ENCODE results near the gene ITGA7.

Gene ITGA7

DNA sequence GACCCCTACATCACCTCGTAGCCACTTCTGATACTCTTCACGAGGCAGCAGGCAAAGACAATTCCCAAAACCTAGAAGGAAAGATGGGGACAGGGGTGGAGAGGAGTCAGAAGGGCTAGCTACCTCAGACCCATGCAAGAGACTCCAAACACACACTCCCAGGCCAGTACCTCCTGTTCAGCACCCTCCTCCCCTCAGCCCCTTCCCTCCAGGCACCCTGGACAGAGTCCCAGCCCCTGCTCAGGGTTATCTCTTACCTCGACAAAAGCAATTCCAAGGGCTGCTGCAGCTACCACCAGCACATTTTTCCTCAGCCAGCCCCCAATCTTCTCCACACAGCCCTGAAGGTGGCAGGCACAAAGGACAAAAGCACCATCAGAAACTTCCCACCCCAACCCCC lies 17.9 kb upstream of the ITGA7 start:
- no peak for DNase-seq
- Mint-ChIP-seq H3K9me3 (no peaks in the 10 kb centered on the region), H3K36me3 (ENCODE audit: low read depth) (peaks cover 33% of the 10 kb centered on the region), H3K27ac (no peak overlapping the region), H3K4me1 (peaks cover 56% of the 10 kb centered on the region), H3K4me3 (no peak overlapping the region), H3K27me3 (ENCODE audit: low read depth, poor library complexity) (peaks cover 2% of the 10 kb centered on the region)
- TF ChIP-seq, protein P1, sequence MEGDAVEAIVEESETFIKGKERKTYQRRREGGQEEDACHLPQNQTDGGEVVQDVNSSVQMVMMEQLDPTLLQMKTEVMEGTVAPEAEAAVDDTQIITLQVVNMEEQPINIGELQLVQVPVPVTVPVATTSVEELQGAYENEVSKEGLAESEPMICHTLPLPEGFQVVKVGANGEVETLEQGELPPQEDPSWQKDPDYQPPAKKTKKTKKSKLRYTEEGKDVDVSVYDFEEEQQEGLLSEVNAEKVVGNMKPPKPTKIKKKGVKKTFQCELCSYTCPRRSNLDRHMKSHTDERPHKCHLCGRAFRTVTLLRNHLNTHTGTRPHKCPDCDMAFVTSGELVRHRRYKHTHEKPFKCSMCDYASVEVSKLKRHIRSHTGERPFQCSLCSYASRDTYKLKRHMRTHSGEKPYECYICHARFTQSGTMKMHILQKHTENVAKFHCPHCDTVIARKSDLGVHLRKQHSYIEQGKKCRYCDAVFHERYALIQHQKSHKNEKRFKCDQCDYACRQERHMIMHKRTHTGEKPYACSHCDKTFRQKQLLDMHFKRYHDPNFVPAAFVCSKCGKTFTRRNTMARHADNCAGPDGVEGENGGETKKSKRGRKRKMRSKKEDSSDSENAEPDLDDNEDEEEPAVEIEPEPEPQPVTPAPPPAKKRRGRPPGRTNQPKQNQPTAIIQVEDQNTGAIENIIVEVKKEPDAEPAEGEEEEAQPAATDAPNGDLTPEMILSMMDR (IDR thresholded peaks at IDR 0.05), result no peak

DNA sequence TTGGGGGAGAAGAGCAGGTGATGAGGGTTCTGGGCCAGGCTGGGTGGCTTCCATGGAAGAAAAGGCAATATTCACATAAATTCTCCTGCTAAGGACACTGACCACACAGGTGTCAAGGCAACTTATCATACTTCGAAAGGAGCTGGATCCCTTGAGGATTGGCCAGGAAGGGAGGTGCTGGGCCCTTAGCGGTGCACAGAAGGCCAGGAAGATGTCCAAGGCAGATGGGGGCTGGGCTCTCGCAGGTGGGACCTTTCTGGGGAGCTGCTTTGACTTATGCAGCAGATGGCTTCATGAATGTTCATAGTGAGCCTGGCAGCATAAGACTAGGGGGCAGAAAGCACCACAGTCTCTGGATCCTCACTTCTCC lies 17.2 kb upstream of the ITGA7 start:
- H3K27me3 Mint-ChIP-seq (ENCODE audit: low read depth, poor library complexity), result peaks cover 2% of the 10 kb centered on the region
- peak overlapping the region; percentile 16 for H3K4me3 Mint-ChIP-seq
- no peaks in the 10 kb centered on the region for H3K9me3 Mint-ChIP-seq
- peak overlapping the region; percentile 29 for H3K27ac Mint-ChIP-seq
- peaks cover 33% of the 10 kb centered on the region for H3K36me3 Mint-ChIP-seq (ENCODE audit: low read depth)
- no peak for DNase-seq
- TF ChIP-seq, protein P1 (IDR thresholded peaks at IDR 0.05), result no peak
- peaks cover 51% of the 10 kb centered on the region for H3K4me1 Mint-ChIP-seq

DNA sequence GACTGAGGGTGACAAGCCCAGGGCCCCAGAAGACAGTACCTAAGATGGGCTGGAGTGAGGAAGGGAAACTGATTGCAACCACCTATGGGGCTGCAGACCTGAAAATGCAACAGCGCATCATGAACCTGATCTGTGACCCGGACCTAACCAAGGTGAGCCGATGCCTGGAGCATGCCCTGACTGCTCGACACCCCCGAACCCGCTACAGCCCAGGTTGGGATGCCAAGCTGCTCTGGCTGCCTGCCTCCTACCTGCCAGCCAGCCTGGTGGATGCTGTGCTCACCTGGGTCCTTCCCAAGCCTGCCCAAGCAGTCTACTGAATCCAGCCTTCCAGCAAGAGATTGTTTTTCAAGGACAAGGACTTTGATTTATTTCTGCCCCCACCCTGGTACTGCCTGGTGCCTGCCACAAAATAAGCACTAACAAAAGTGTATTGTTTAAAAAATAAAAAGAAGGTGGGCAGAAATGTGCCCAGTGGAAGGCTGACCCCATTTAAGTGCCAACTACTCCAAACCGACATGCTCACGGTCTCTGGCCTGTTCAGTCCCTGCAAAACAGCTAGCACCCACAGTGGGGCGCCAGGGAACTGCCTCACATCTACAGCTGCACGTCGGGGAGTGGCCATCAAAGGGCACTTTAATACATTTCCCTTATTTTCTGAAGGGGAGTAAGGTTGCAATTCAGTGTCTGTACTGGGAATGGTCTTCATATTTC lies 16.7 kb upstream of the ITGA7 start:
- H3K9me3 Mint-ChIP-seq, result no peaks in the 10 kb centered on the region
- TF ChIP-seq, protein P1 (IDR thresholded peaks at IDR 0.05), result peak; percentile 51
- peak overlapping the region; percentile 16 for H3K4me3 Mint-ChIP-seq
- H3K27me3 Mint-ChIP-seq (ENCODE audit: low read depth, poor library complexity), result peaks cover under 1% of the 10 kb centered on the region
- peak overlapping the region; percentile 29 for H3K27ac Mint-ChIP-seq
- peaks cover 33% of the 10 kb centered on the region for H3K36me3 Mint-ChIP-seq (ENCODE audit: low read depth)
- DNase-seq, result peak; percentile 54
- H3K4me1 Mint-ChIP-seq, result peaks cover 51% of the 10 kb centered on the region

DNA sequence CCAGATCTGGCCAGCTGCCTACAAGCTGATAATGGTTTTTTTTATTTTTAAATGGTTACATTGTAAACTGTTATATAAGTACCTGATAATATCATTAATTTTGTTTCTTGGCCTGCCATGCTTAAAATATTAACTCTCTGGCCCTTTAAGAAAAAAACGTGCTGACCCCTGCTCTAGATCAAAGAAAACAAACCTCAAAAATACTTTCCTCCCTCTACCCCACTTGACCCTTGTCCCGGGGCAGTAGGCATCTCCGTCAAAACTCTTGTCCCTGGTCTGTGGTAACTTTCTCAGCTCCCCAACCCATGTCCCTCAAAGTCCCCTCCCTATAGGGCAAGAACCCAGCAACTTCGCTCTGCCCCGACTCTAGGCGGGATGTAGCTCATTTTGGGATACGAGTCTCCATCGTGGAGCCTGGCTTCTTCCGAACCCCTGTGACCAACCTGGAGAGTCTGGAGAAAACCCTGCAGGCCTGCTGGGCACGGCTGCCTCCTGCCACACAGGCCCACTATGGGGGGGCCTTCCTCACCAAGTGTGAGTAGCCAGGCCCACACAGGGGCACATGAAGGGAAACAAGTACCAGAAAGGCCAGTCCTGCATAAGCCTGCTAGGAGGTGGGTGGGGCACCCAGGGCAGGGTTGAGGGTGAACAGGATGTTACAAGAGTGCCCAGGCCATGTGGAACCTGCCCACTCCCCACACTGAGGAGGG lies 16.0 kb upstream of the ITGA7 start:
- Mint-ChIP-seq H3K9me3 (no peaks in the 10 kb centered on the region), H3K27me3 (ENCODE audit: low read depth, poor library complexity) (no peaks in the 10 kb centered on the region), H3K4me3 (no peak overlapping the region), H3K4me1 (peaks cover 55% of the 10 kb centered on the region), H3K36me3 (ENCODE audit: low read depth) (peaks cover 33% of the 10 kb centered on the region), H3K27ac (peak overlapping the region; percentile 88)
- no peak for DNase-seq
- TF ChIP-seq, protein P1 (IDR thresholded peaks at IDR 0.05), result no peak

DNA sequence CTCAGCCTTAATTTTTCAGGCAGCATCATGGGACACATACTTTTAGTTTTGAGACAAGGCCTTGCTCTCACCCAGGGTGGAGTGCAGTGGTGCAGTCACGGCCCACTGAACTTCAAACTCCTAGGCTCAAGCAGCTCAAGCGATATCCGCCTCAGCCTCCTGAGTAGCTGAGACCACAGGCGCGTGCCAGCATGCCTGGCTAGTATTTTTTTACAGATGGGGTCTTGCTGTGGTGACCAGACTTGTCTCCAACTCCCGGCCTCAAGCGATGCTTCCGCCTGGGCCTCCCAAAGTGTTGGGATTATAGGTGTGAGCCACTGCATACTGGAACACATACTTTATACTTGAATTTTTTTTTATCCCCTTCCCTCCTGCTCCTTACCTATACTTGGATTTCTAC lies 15.2 kb upstream of the ITGA7 start:
- Mint-ChIP-seq H3K9me3 (no peaks in the 10 kb centered on the region), H3K4me1 (peaks cover 63% of the 10 kb centered on the region), H3K27ac (peak overlapping the region; percentile 88), H3K4me3 (no peak overlapping the region), H3K27me3 (ENCODE audit: low read depth, poor library complexity) (no peaks in the 10 kb centered on the region), H3K36me3 (ENCODE audit: low read depth) (peaks cover 33% of the 10 kb centered on the region)
- DNase-seq, result no peak
- TF ChIP-seq, protein P1 (IDR thresholded peaks at IDR 0.05), result no peak
